PC-9 (cell line): Measurements from ENCODE around the gene MPV17.

Source experiments
- EZH2 ChIP-seq: fragments of 200-600 bp; sonication (generic); IDR thresholded peaks from 2 replicates; pipeline ENCODE4 v1.8.0; 2017; ENCODE audit warnings: antibody characterized with exemption, low read depth
- TF ChIP-seq, protein P1 (sequence below): fragments of 200-600 bp; sonication (generic); conservative IDR thresholded peaks from 2 replicates; pipeline ENCODE4 v1.6.1; 2017; ENCODE audit warnings: mixed run types, antibody characterized with exemption, mild to moderate bottlenecking, moderate library complexity

GRCh38 chr2:27282892-27283291 is 40.0 kb downstream of the MPV17 start:
- TF ChIP-seq, protein P1, sequence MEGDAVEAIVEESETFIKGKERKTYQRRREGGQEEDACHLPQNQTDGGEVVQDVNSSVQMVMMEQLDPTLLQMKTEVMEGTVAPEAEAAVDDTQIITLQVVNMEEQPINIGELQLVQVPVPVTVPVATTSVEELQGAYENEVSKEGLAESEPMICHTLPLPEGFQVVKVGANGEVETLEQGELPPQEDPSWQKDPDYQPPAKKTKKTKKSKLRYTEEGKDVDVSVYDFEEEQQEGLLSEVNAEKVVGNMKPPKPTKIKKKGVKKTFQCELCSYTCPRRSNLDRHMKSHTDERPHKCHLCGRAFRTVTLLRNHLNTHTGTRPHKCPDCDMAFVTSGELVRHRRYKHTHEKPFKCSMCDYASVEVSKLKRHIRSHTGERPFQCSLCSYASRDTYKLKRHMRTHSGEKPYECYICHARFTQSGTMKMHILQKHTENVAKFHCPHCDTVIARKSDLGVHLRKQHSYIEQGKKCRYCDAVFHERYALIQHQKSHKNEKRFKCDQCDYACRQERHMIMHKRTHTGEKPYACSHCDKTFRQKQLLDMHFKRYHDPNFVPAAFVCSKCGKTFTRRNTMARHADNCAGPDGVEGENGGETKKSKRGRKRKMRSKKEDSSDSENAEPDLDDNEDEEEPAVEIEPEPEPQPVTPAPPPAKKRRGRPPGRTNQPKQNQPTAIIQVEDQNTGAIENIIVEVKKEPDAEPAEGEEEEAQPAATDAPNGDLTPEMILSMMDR = no peak
- TF ChIP-seq EZH2 = no peak
